Left ventricle myocardium inferior (tissue), 1 donor: ENCODE measurements around the gene ALDH3A1. TPM values are rescaled to one million over a fixed set of nuclear protein-coding genes. Genes with fewer than 3 reads are reported as not detected.

Experiments used
- DNase-seq: peaks from one replicate; pipeline ENCODE4 v3.0.0-alpha.2; 2020
- H3K27ac ChIP-seq: fragments of 200-600 bp; replicated peaks from 2 replicates; pipeline ENCODE4 v1.8.0; 2021
- H3K27me3 ChIP-seq: fragments of 200-600 bp; 2 replicates; pipeline ENCODE4 v1.8.0; 2021; ENCODE audit warnings: low read depth
- H3K36me3 ChIP-seq: fragments of 200-600 bp; 2 replicates; pipeline ENCODE4 v1.8.0; 2021
- H3K4me1 ChIP-seq: fragments of 200-600 bp; 2 replicates; pipeline ENCODE4 v1.8.0; 2021
- H3K4me3 ChIP-seq: fragments of 200-600 bp; 2 replicates; pipeline ENCODE4 v1.8.0; 2021; ENCODE audit warnings: mild to moderate bottlenecking, moderate library complexity
- H3K9me3 ChIP-seq: fragments of 200-600 bp; replicated peaks from 2 replicates; pipeline ENCODE4 v1.8.0; 2021
- intact Hi-C: fragments of 100-400 bp; cut with micrococcal nuclease; formaldehyde crosslinking; loops from one replicate; pipeline ENCODE4 v1.11.0; 2022
- total RNA-seq: library from RNA; stranded (reverse); fragmentation: NEBNext Ultra II Directional; extraction: Animal tissue kit (Norgen Biotek cat#: 25700); gene quantifications from one replicate; pipeline ENCODE4 v1.2.1, GENCODE V29; 2021
- TF ChIP-seq, protein P1 (sequence below): fragments of 200-600 bp; IDR thresholded peaks from 2 replicates; pipeline ENCODE4 v1.8.0; 2021; ENCODE audit warnings: antibody characterized with exemption, mild to moderate bottlenecking, borderline replicate concordance
- donor health status: DM: no; HTN: yes; CAD: no; lungs with severe emphysema.

ALDH3A1 gene
- total RNA-seq, 1 donor from 2014 or later = not detected

DNA sequence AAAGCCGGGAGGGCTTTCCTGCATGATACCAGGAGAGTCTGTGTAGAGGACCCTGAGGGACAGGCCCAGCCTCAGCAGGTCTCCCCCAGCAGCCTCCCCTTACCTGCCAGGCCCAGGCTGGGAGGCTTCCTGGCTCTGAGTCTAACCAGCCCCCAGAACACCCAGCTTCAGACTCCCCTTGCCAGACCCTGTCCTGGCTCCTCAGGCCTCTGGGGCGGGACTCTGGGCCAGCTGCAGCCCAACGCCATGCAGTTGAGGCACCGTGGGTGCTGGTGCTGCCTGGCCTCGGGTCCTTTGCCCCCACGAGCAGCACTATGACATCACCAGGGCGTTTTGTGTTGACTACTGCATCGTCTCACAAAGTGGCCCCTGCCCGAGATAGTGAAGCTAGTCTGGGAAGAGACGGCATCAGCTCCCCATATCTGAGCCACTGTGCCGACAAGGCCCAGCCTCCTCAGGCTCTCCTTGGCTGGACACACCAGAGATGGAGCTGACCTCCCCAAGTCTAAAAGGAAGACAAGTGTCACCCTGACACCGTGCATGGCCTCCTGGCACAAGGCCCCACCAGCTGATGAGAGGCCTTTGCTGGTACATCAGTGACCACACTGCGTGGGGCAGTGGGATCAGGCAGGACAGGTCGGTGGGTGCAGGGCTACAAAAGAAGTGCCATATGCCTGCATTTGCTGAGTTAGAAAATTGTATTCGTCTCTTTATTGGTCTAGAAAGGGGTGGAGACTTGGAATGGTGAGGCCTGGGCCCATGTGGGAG, 10.6 kb downstream of the ALDH3A1 start:
- Histone ChIP-seq H3K27ac (no peak overlapping the region), H3K27me3 (no peaks in the 10 kb centered on the region), H3K4me1 (no peaks in the 10 kb centered on the region), H3K4me3 (no peak overlapping the region), H3K9me3 (no peaks in the 10 kb centered on the region), H3K36me3 (no peaks in the 10 kb centered on the region)
- intact Hi-C loops = no loop called here
- TF ChIP-seq, protein P1, sequence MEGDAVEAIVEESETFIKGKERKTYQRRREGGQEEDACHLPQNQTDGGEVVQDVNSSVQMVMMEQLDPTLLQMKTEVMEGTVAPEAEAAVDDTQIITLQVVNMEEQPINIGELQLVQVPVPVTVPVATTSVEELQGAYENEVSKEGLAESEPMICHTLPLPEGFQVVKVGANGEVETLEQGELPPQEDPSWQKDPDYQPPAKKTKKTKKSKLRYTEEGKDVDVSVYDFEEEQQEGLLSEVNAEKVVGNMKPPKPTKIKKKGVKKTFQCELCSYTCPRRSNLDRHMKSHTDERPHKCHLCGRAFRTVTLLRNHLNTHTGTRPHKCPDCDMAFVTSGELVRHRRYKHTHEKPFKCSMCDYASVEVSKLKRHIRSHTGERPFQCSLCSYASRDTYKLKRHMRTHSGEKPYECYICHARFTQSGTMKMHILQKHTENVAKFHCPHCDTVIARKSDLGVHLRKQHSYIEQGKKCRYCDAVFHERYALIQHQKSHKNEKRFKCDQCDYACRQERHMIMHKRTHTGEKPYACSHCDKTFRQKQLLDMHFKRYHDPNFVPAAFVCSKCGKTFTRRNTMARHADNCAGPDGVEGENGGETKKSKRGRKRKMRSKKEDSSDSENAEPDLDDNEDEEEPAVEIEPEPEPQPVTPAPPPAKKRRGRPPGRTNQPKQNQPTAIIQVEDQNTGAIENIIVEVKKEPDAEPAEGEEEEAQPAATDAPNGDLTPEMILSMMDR = no peak
- DNase-seq = peak; percentile 11

DNA sequence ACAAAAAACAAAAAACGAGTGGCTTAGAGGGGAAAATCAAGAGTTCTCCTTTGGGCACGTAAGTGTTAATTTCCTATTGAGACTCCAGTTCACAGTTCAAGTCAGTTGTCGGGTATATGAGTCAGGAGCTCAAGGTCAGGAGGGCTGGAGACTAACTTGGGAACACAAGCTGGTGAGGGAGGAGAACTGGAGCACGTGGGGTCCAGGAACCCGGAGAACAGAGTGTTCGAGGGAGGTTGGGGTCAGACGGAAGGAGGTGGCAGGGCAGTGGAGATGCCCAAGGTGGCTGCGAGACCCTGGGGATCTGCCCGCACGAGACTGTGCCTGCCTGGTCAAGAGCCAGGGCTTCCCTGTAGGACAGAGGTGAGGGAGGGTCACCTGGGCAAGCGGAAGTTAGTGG, 12.0 kb downstream of the ALDH3A1 start:
- H3K27ac ChIP-seq = no peak overlapping the region
- no peak overlapping the region for H3K4me3 ChIP-seq
- intact Hi-C loops = no loop called here
- no peaks in the 10 kb centered on the region for H3K36me3 ChIP-seq
- H3K27me3 ChIP-seq = no peaks in the 10 kb centered on the region
- H3K9me3 ChIP-seq = no peaks in the 10 kb centered on the region
- peak; percentile 10 for DNase-seq
- TF ChIP-seq, protein P1 = no peak
- no peaks in the 10 kb centered on the region for H3K4me1 ChIP-seq

DNA sequence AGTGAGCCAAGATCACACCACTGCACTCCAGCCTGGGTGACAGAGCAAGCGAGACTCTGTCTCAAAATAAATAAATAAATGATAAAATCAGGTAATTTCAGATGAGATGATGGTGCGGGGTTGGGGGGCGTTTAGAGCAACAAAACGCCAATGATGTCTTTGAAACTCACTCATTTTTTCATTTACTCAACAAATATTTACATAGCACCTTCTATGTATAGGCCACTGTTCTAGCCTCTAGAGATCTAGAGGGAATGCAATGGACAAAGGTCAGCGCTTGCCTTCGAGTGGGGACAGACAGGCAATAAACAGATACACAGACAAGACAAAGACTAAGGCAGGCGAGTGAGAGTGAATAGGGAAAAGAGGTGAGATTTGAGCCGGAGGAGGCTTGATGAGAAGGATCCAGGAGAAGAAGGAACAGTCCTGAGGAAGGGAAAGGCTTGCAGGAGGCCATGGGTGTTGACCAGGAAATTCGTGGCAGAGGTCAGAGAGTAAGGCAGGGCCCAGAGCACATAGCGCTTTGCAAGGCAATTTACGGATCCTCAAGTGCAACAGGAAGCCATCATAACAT, 14.1 kb downstream of the ALDH3A1 start:
- Histone ChIP-seq H3K9me3 (no peaks in the 10 kb centered on the region), H3K36me3 (no peaks in the 10 kb centered on the region), H3K4me1 (peaks cover 6% of the 10 kb centered on the region), H3K27me3 (no peaks in the 10 kb centered on the region), H3K27ac (no peak overlapping the region), H3K4me3 (no peak overlapping the region)
- no peak for DNase-seq
- TF ChIP-seq, protein P1 = no peak
- intact Hi-C loops = no loop called here

DNA sequence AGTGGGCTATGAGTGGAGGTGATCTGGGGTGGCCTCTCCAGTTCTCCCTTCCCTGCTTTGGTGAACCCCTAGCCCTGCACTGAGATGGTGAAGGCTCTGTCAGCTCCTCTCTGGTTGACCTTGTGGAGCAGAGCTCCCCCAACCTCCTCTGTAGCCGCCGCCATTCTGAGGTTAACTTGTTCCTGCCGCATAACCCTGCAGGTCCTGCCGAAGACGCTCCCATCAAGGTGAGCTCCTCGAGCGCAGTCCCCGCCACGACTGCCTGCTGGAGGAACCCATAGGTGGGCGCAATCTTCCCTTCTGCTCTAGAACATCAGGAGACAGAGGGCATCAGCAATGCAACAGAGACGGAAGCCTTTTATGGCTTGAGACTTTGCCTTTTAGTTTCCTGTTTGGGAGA, 16.5 kb downstream of the ALDH3A1 start:
- intact Hi-C loops = no loop called here
- DNase-seq = no peak
- no peak overlapping the region for H3K4me3 ChIP-seq

DNA sequence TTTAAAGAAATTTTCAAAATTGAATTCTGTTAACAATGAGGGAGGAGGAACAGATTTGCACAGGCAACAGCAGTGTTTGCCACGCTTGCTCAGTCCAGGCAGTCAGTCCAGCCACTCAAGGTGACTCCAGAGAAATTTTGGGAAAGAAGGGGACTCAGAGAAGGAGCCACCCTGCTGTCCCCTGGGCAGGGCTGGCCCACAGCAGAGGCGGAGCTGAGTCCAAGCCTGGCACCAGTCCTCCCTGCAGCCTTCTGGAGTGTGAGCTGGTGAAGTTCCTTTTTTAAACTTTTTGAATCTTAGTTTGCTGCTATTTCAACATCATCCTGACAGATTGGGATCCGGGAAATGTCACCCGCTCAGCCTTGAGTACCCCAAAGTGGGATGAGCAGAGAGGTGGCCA, 17.3 kb downstream of the ALDH3A1 start:
- peaks cover 32% of the 10 kb centered on the region for H3K4me1 ChIP-seq
- H3K27me3 ChIP-seq = no peaks in the 10 kb centered on the region
- no peak overlapping the region for H3K4me3 ChIP-seq
- no peaks in the 10 kb centered on the region for H3K9me3 ChIP-seq
- intact Hi-C loops = no loop called here
- no peaks in the 10 kb centered on the region for H3K36me3 ChIP-seq
- TF ChIP-seq, protein P1 = no peak
- no peak for DNase-seq
- H3K27ac ChIP-seq = peak overlapping the region; percentile 1

More for the DNA sequence above, 16.5 kb downstream of the ALDH3A1 start:
- H3K27me3 ChIP-seq = no peaks in the 10 kb centered on the region
- TF ChIP-seq, protein P1 = no peak
- peaks cover 30% of the 10 kb centered on the region for H3K4me1 ChIP-seq
- no peaks in the 10 kb centered on the region for H3K36me3 ChIP-seq
- no peaks in the 10 kb centered on the region for H3K9me3 ChIP-seq
- no peak overlapping the region for H3K27ac ChIP-seq
